Caco-2 (cell line): Measurements from ENCODE around the gene TRMT112. TPM values are rescaled to one million over a fixed set of nuclear protein-coding genes. Genes with fewer than 3 reads are reported as not detected.

ENCODE experiments used
- BruUV-seq: library from RNA; stranded (reverse); fragments of 400-500 nt; replicated peaks from 2 replicates; lab custom pipeline; 2021; lab: Mats Ljungman, UMichigan
- CTCF ChIA-PET: fragments of 300-600 bp; sonication (Branson Sonifier 250); formaldehyde crosslinking; loops from one replicate; lab custom pipeline; 2022; ENCODE audit warnings: antibody characterized with exemption; lab: Charles Lee
- POLR2A ChIA-PET: fragments of 300-600 bp; sonication (Branson Sonifier 250); formaldehyde crosslinking; loops from one replicate; lab custom pipeline; 2022; ENCODE audit warnings: antibody characterized with exemption; lab: Charles Lee
- DNase-seq, 2 experiments: peaks; one replicate each; pipeline versions ENCODE4 v3.0.0 to v3.0.0-alpha.2; 2020 to 2022
- H3K27me3 ChIP-seq: replicated peaks from 2 replicates; pipeline ENCODE4 v1.6.0; 2011; ENCODE audit warnings: low read length; ENCODE audit not compliant: control insufficient read depth, insufficient read depth
- H3K36me3 ChIP-seq: 2 replicates; pipeline ENCODE4 v1.5.1; 2011; ENCODE audit warnings: low read length; ENCODE audit not compliant: control insufficient read depth, insufficient read depth
- H3K4me1 ChIP-seq: fragments of 250-450 bp; sonication (Bioruptor Pico); 2 replicates; pipeline ENCODE4 v1.5.1; 2020; ENCODE audit warnings: mild to moderate bottlenecking
- H3K4me3 ChIP-seq: 2 replicates; pipeline ENCODE4 v1.5.1; 2011; ENCODE audit warnings: low read depth, mild to moderate bottlenecking, control low read depth, low read length
- H3K9me3 ChIP-seq: fragments of 250-450 bp; sonication (Bioruptor Pico); 2 replicates; pipeline ENCODE4 v1.5.1; 2020; ENCODE audit warnings: mild to moderate bottlenecking, moderate library complexity
- H3K27ac Mint-ChIP-seq: one replicate; pipeline ENCODE4 v1.8.0; 2022; ENCODE audit warnings: mixed read lengths; ENCODE audit not compliant: unreplicated experiment
- H3K27me3 Mint-ChIP-seq: one replicate; pipeline ENCODE4 v1.8.0; 2022; ENCODE audit warnings: mixed read lengths; ENCODE audit not compliant: insufficient read depth, unreplicated experiment
- H3K36me3 Mint-ChIP-seq: one replicate; pipeline ENCODE4 v1.8.0; 2022; ENCODE audit warnings: mild to moderate bottlenecking, mixed read lengths; ENCODE audit not compliant: insufficient read depth, unreplicated experiment
- H3K4me1 Mint-ChIP-seq: one replicate; pipeline ENCODE4 v1.8.0; 2022; ENCODE audit warnings: low read depth, mixed read lengths; ENCODE audit not compliant: unreplicated experiment
- H3K4me3 Mint-ChIP-seq: one replicate; pipeline ENCODE4 v1.8.0; 2022; ENCODE audit warnings: mild to moderate bottlenecking, moderate library complexity, mixed read lengths; ENCODE audit not compliant: unreplicated experiment
- H3K9me3 Mint-ChIP-seq: one replicate; pipeline ENCODE4 v1.8.0; 2022; ENCODE audit warnings: mixed read lengths; ENCODE audit not compliant: unreplicated experiment
- intact Hi-C: fragments of 100-400 bp; cut with micrococcal nuclease; formaldehyde crosslinking; loops from one replicate; pipeline ENCODE4 v1.10.0; 2022; ENCODE audit not compliant: unreplicated experiment
- total RNA-seq: library from RNA; stranded (reverse); gene quantifications from 2 replicates; pipeline ENCODE4 v1.2.3, GENCODE V29; 2022
- TF ChIP-seq, protein P1 (sequence below), 2 experiments: fragments of 200-600 bp in 1 of 2; IDR thresholded peaks; 1 replicate in 1 of 2; 2 replicates in 1 of 2; pipeline versions ENCODE4 v1.5.1 to v1.8.0; 2011 to 2022; ENCODE audit warnings: antibody characterized with exemption in 1 of 2, control low read depth in 1 of 2, inconsistent platforms in 1 of 2, low read depth in 1 of 2, low read length in 1 of 2, mild to moderate bottlenecking in 1 of 2, moderate library complexity in 1 of 2; ENCODE audit not compliant: insufficient read depth in 1 of 2, severe bottlenecking in 1 of 2, unreplicated experiment in 1 of 2

The TRMT112 gene
- total RNA-seq, 1 experiment from 2014 or later = 246 TPM

DNA sequence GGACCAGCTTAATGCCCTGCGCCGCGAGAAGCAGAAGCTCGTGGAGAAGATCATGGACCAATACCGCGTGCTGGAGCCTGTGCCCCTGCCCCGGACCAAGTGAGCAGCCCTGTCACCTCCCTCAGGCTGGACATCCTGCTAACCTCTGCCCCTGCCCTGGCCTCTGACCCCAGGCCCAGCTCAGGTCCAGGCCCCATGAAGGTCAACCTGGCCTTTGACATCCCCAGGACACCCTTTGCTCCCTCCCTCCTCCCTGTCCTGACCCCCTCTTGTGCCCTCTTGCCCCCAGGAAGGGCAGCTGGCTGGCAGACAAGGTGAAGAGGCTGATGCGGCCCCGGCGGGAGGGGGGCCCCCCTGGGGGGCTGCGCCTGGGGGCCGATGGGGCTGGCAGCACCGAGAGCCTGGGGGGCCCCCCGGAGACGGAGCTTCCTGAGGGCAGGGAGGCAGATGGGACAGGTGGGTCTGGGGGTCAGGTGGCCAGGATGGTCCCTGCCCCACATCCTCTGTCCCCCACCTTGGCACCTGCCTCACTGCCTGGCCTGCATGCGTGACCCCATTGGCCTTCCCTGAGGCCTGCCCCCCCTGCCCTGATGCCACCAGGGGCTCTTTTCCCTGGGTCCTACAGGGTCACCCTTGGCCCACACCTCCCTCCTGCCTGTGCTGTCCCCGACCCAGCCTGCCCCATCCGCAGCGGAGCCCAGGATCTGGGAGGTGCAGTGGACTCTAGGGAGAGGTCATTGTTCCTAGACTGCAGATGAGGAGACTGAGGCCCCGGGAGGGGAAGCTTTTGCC is 36.6 kb upstream of the TRMT112 start:
- Histone ChIP-seq H3K4me3 (no peak overlapping the region), H3K9me3 (no peaks in the 10 kb centered on the region), H3K27me3 (no peaks in the 10 kb centered on the region), H3K4me1 (peaks cover 32% of the 10 kb centered on the region), H3K36me3 (no peaks in the 10 kb centered on the region)
- ChIA-PET POLR2A (interaction anchor here (1.4 to 1.5 kb wide), 2 partner anchors 36 to 37 kb away, joined by 6 to 43 read pairs; partner anchors contain the start of genes PRDX5 and TRMT112), CTCF (interaction anchor here (0.5 to 6.1 kb wide), 15 partner anchors 15 to 299 kb away, joined by 3 to 274 read pairs (median 9); partner anchors contain the start of genes CATSPERZ, ESRRA, PRDX5 and TRMT112)
- Mint-ChIP-seq H3K27me3 (no peaks in the 10 kb centered on the region), H3K4me1 (peaks cover 23% of the 10 kb centered on the region), H3K27ac (no peak overlapping the region), H3K9me3 (no peaks in the 10 kb centered on the region), H3K4me3 (no peak overlapping the region), H3K36me3 (no peaks in the 10 kb centered on the region)
- TF ChIP-seq, protein P1, sequence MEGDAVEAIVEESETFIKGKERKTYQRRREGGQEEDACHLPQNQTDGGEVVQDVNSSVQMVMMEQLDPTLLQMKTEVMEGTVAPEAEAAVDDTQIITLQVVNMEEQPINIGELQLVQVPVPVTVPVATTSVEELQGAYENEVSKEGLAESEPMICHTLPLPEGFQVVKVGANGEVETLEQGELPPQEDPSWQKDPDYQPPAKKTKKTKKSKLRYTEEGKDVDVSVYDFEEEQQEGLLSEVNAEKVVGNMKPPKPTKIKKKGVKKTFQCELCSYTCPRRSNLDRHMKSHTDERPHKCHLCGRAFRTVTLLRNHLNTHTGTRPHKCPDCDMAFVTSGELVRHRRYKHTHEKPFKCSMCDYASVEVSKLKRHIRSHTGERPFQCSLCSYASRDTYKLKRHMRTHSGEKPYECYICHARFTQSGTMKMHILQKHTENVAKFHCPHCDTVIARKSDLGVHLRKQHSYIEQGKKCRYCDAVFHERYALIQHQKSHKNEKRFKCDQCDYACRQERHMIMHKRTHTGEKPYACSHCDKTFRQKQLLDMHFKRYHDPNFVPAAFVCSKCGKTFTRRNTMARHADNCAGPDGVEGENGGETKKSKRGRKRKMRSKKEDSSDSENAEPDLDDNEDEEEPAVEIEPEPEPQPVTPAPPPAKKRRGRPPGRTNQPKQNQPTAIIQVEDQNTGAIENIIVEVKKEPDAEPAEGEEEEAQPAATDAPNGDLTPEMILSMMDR (IDR thresholded peaks at IDR 0.05; ENCODE audit: insufficient read depth in 1 of 2, low read depth in 1 of 2, low read length in 1 of 2, severe bottlenecking in 1 of 2, unreplicated experiment in 1 of 2) = no peak
- no peak for DNase-seq
- BruUV-seq = no TSS peak
- intact Hi-C loops = loop anchor here (10.0 kb wide), 1 partner anchor 301 kb away; no protein-coding TSS in a partner anchor

DNA sequence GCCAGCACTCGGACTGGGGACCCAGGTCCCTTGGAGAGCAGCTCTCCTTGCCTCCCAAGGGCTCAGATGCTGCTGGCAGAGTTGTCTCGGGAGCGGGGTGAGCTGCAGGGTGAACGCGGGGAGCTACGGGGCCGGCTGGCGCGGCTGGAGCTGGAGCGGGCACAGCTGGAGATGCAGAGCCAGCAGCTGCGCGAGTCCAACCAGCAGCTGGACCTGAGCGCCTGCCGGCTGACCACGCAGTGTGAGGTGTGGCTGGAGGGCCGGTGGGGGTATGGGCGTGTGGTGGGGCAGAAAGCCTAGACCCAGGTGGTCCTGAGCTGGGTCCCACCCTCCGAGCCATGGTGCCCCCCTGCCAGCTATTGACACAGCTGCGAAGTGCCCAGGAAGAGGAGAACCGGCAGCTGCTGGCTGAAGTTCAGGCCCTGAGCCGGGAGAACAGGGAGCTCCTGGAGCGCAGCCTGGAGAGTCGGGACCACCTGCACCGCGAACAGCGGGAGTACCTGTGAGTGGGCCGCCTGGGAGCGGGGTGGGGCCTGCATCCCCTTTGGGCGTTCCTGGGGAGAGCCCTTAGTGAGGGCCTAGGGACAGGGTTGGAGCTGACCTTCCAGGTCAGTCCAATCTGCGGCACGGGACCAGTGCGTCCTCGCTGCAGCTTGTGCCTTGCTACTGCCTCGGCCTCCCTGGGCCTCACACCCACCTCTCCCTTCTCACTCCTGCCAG is 35.8 kb upstream of the TRMT112 start:
- intact Hi-C loops = loop anchor here (10.0 kb wide), 1 partner anchor 302 kb away; no protein-coding TSS in a partner anchor
- ChIA-PET POLR2A (interaction anchor here (1.4 kb wide), 1 partner anchor 35 kb away, joined by 6 read pairs; the partner anchor contains the start of gene PRDX5), CTCF (interaction anchor here (0.5 to 6.1 kb wide), 7 partner anchors 22 to 300 kb away, joined by 3 to 274 read pairs (median 3); partner anchors contain the start of genes ESRRA, PRDX5 and TRMT112)
- no peaks in the 10 kb centered on the region for H3K27me3 ChIP-seq
- DNase-seq = no peak
- Mint-ChIP-seq H3K27me3 (no peaks in the 10 kb centered on the region), H3K36me3 (no peaks in the 10 kb centered on the region), H3K9me3 (no peaks in the 10 kb centered on the region), H3K4me1 (peaks cover 20% of the 10 kb centered on the region), H3K27ac (no peak overlapping the region), H3K4me3 (no peak overlapping the region)
- H3K36me3 ChIP-seq = no peaks in the 10 kb centered on the region
- H3K4me1 ChIP-seq = peaks cover 27% of the 10 kb centered on the region
- no peaks in the 10 kb centered on the region for H3K9me3 ChIP-seq
- BruUV-seq = no TSS peak
- no peak overlapping the region for H3K4me3 ChIP-seq
- TF ChIP-seq, protein P1 (IDR thresholded peaks at IDR 0.05; ENCODE audit: insufficient read depth in 1 of 2, low read depth in 1 of 2, low read length in 1 of 2, severe bottlenecking in 1 of 2, unreplicated experiment in 1 of 2) = no peak
